Prostate gland (tissue), 2 donors: ENCODE measurements around the gene SCRN2.

Experiments
- POLR2A ChIP-seq: fragments of 450-650 bp; IDR thresholded peaks from one replicate; pipeline ENCODE4 v1.6.1; 2016; ENCODE audit warnings: antibody characterized with exemption, mild to moderate bottlenecking
- TF ChIP-seq, protein P1 (sequence below), 4 experiments: fragments of 200-600 bp in 2 of 4; fragments of 450-650 bp in 2 of 4; sonication (generic) in 2 of 4; IDR thresholded peaks; 1 replicate in 3 of 4; 2 replicates in 1 of 4; pipeline ENCODE4 v1.5.1; 2016 to 2019; ENCODE audit warnings: antibody characterized with exemption in 4 of 4, mild to moderate bottlenecking in 2 of 4, moderate library complexity in 2 of 4

DNA sequence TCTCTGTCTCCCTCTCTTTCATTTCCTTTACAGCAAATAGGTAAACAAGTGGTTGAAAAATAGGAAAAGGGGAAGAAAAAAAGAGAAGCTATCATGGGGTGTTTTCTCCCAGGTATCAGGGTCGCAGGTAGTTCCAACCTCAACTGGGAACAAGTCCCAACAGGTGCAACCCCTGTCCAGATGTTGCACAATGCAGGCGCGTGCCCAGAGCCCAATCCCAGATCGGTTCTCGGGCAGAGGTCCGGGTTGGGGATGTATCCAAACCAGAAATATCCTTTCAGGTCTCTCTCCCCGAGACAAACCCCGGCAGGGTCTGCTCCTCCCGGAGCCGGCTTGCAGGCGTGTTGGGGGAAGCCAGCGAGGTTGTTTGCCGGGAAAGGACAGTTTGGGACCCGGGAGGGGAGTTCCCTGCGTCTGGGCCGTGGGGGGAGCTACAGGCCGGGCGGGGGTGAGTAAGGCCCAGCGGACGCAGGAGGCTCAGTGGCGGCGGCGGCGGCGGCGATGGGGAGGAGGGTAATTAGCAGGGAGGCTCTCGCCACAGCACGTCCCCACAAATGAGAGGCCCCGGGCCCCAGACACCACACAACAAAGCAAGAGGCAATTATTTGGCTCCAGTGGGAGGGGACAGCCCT, 31.1 kb upstream of the SCRN2 start:
- TF ChIP-seq, protein P1, sequence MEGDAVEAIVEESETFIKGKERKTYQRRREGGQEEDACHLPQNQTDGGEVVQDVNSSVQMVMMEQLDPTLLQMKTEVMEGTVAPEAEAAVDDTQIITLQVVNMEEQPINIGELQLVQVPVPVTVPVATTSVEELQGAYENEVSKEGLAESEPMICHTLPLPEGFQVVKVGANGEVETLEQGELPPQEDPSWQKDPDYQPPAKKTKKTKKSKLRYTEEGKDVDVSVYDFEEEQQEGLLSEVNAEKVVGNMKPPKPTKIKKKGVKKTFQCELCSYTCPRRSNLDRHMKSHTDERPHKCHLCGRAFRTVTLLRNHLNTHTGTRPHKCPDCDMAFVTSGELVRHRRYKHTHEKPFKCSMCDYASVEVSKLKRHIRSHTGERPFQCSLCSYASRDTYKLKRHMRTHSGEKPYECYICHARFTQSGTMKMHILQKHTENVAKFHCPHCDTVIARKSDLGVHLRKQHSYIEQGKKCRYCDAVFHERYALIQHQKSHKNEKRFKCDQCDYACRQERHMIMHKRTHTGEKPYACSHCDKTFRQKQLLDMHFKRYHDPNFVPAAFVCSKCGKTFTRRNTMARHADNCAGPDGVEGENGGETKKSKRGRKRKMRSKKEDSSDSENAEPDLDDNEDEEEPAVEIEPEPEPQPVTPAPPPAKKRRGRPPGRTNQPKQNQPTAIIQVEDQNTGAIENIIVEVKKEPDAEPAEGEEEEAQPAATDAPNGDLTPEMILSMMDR (IDR thresholded peaks at IDR 0.05): no peak
- TF ChIP-seq POLR2A: no peak
